Trophoblast cell (in vitro differentiated cells and primary cell): Measurements from ENCODE around the gene TMEM154.
"Not testable (repeated sequence)": the region's sequence is repeated elsewhere in the genome, so short reads cannot be mapped to it uniquely, and the experiment has no call there.

Experiments used
- DNase-seq, 2 donors: peaks; one replicate each; pipeline ENCODE4 v3.0.0-alpha.2; 2016
- H2AFZ ChIP-seq: 2 replicates; pipeline ENCODE4 v1.6.1; 2013; ENCODE audit warnings: low read length, moderate library complexity, mild to moderate bottlenecking; ENCODE audit not compliant: insufficient read depth, poor library complexity
- H2AK5ac ChIP-seq: 2 replicates; pipeline ENCODE4 v1.6.1; 2013; ENCODE audit warnings: mild to moderate bottlenecking, low read length
- H2BK120ac ChIP-seq: 2 replicates; pipeline ENCODE4 v1.6.1; 2013; ENCODE audit warnings: low read length, mild to moderate bottlenecking, moderate library complexity; ENCODE audit not compliant: insufficient read depth, poor library complexity
- H2BK12ac ChIP-seq: 2 replicates; pipeline ENCODE4 v1.6.1; 2013; ENCODE audit warnings: mild to moderate bottlenecking, low read length, moderate library complexity
- H2BK5ac ChIP-seq: 2 replicates; pipeline ENCODE4 v1.6.1; 2013; ENCODE audit warnings: low read length, low read depth, moderate library complexity, mild to moderate bottlenecking; ENCODE audit not compliant: poor library complexity
- H3K14ac ChIP-seq: 2 replicates; pipeline ENCODE4 v1.6.1; 2013; ENCODE audit warnings: mild to moderate bottlenecking, low read length
- H3K18ac ChIP-seq: 2 replicates; pipeline ENCODE4 v1.6.1; 2013; ENCODE audit warnings: mild to moderate bottlenecking, low read length
- H3K23ac ChIP-seq: 2 replicates; pipeline ENCODE4 v1.6.1; 2013; ENCODE audit warnings: low read length
- H3K27ac ChIP-seq: 2 replicates; pipeline ENCODE4 v1.5.1; 2013; ENCODE audit warnings: low read depth, mild to moderate bottlenecking, inconsistent platforms, low read length, moderate library complexity
- H3K27me3 ChIP-seq: 2 replicates; pipeline ENCODE4 v1.6.1; 2013; ENCODE audit warnings: inconsistent platforms, mild to moderate bottlenecking, low read length, moderate library complexity; ENCODE audit not compliant: insufficient read depth
- H3K36me3 ChIP-seq, 2 experiments: 1 replicate in 1 of 2; 2 replicates in 1 of 2; pipeline ENCODE4 v1.6.1; 2013; ENCODE audit warnings: low read length in 2 of 2, mild to moderate bottlenecking in 2 of 2, moderate library complexity in 1 of 2; ENCODE audit not compliant: insufficient read depth in 2 of 2, control insufficient read depth in 1 of 2
- H3K4ac ChIP-seq: 2 replicates; pipeline ENCODE4 v1.6.1; 2013; ENCODE audit warnings: low read depth, mild to moderate bottlenecking, low read length, moderate library complexity
- H3K4me1 ChIP-seq, 2 experiments: 1 replicate in 1 of 2; 2 replicates in 1 of 2; pipeline ENCODE4 v1.6.1; 2013; ENCODE audit warnings: low read length in 2 of 2, mild to moderate bottlenecking in 2 of 2, moderate library complexity in 1 of 2; ENCODE audit not compliant: insufficient read depth in 2 of 2, control insufficient read depth in 1 of 2
- H3K4me2 ChIP-seq: 2 replicates; pipeline ENCODE4 v1.6.1; 2013; ENCODE audit warnings: inconsistent platforms, mild to moderate bottlenecking, low read length, moderate library complexity
- H3K4me3 ChIP-seq: 2 replicates; pipeline ENCODE4 v1.5.1; 2013; ENCODE audit warnings: mild to moderate bottlenecking, low read depth, low read length, inconsistent platforms
- H3K79me1 ChIP-seq: one replicate; pipeline ENCODE4 v1.6.1; 2013; ENCODE audit warnings: low read length
- H3K79me2 ChIP-seq: 2 replicates; pipeline ENCODE4 v1.6.1; 2013; ENCODE audit warnings: low read length, mild to moderate bottlenecking; ENCODE audit not compliant: control insufficient read depth, insufficient read depth, poor library complexity
- H3K9ac ChIP-seq: 2 replicates; pipeline ENCODE4 v1.6.1; 2013; ENCODE audit warnings: mild to moderate bottlenecking, low read length
- H3K9me3 ChIP-seq: 2 replicates; pipeline ENCODE4 v1.6.1; 2013; ENCODE audit warnings: low read depth, mild to moderate bottlenecking, control low read depth, inconsistent platforms, low read length; ENCODE audit not compliant: insufficient read depth
- H4K12ac ChIP-seq: 2 replicates; pipeline ENCODE4 v1.6.1; 2013; ENCODE audit warnings: low read depth, mild to moderate bottlenecking, low read length, moderate library complexity
- H4K8ac ChIP-seq: 2 replicates; pipeline ENCODE4 v1.6.1; 2013; ENCODE audit warnings: low read depth, mild to moderate bottlenecking, low read length, moderate library complexity
- H4K91ac ChIP-seq: one replicate; pipeline ENCODE4 v1.6.1; 2013; ENCODE audit warnings: low read depth, mild to moderate bottlenecking, low read length, moderate library complexity
- WGBS: extraction: QIAGEN DNeasy Blood & Tissue Kit; methylation state at CpG from one replicate; pipeline ENCODE4 v1.1.7; 2013; ENCODE audit warnings: missing lambda C conversion rate; ENCODE audit not compliant: insufficient read length, insufficient coverage; ENCODE audit errors: extremely low coverage; 5-methylcytosine and 5-hydroxymethylcytosine counted together

TMEM154 gene

GRCh38 chr4:152665691-152666395, 14.0 kb downstream of the TMEM154 start:
- Histone ChIP-seq H4K12ac (no peak overlapping the region), H3K4me2 (no peak overlapping the region), H2AFZ (no peak overlapping the region), H2BK12ac (no peak overlapping the region), H3K27ac (no peak overlapping the region), H2AK5ac (no peak overlapping the region), H3K36me3 (peaks cover 0 to 2% of the 10 kb centered on the region in 2 experiments), H2BK120ac (no peak overlapping the region), H3K23ac (no peak overlapping the region), H3K27me3 (no peaks in the 10 kb centered on the region), H3K4me1 (peaks cover 0 to 2% of the 10 kb centered on the region in 2 experiments), H3K9me3 (no peaks in the 10 kb centered on the region), H3K9ac (no peak overlapping the region), H2BK5ac (no peak overlapping the region), H3K79me2 (no peaks in the 10 kb centered on the region), H3K4me3 (no peak overlapping the region), H3K4ac (no peak overlapping the region), H4K8ac (no peak overlapping the region), H3K79me1 (no peaks in the 10 kb centered on the region), H4K91ac (no peak overlapping the region), H3K14ac (no peak overlapping the region), H3K18ac (no peak overlapping the region)
- WGBS, result no CpG with 5 or more reads among the region's 7 CpGs
- no peak for DNase-seq

DNA sequence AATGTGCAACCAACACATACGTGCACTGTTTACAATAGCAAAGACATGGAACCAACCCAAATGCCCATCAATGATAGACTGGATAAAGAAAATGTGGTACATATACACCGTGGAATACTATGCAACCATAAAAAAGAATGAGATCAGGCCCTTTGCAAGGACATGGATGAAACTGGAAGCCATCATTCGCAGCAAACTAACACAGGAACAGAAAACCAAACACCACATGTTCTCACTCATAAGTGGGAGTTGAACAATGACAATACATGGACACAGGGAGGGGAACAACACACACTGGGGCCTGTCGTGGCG, 15.8 kb downstream of the TMEM154 start:
- H2AK5ac ChIP-seq, H3K4me1 ChIP-seq, DNase-seq, H2BK120ac ChIP-seq, H3K9ac ChIP-seq, H2AFZ ChIP-seq, H3K14ac ChIP-seq, H3K4me3 ChIP-seq, H2BK12ac ChIP-seq, H4K91ac ChIP-seq, H2BK5ac ChIP-seq, H4K12ac ChIP-seq, H3K79me1 ChIP-seq, H3K36me3 ChIP-seq, H3K27me3 ChIP-seq, H3K23ac ChIP-seq, H3K9me3 ChIP-seq, H3K79me2 ChIP-seq, H4K8ac ChIP-seq, H3K18ac ChIP-seq, H3K4ac ChIP-seq, H3K27ac ChIP-seq, H3K4me2 ChIP-seq: not testable (repeated sequence)
- WGBS, result no CpG with 5 or more reads among the region's 5 CpGs

GRCh38 chr4:152663203-152664066, 16.4 kb downstream of the TMEM154 start:
- no peak overlapping the region for H2AK5ac ChIP-seq
- WGBS, result no CpG with 5 or more reads among the region's 6 CpGs
- H3K23ac ChIP-seq, result no peak overlapping the region
- no peak overlapping the region for H4K8ac ChIP-seq
- no peak overlapping the region for H3K4me3 ChIP-seq
- H3K79me2 ChIP-seq, result no peaks in the 10 kb centered on the region
- no peaks in the 10 kb centered on the region for H3K27me3 ChIP-seq
- no peak overlapping the region for H3K9ac ChIP-seq
- H3K27ac ChIP-seq, result no peak overlapping the region
- H2BK12ac ChIP-seq, result no peak overlapping the region
- no peak overlapping the region for H4K12ac ChIP-seq
- H3K4me1 ChIP-seq, result peaks cover 0 to 2% of the 10 kb centered on the region in 2 experiments
- H3K36me3 ChIP-seq, result peaks cover 0 to 2% of the 10 kb centered on the region in 2 experiments
- H3K4ac ChIP-seq, result no peak overlapping the region
- peak in 1 of 2 donors; percentile 62 for DNase-seq
- no peak overlapping the region for H4K91ac ChIP-seq
- no peak overlapping the region for H2AFZ ChIP-seq
- no peaks in the 10 kb centered on the region for H3K9me3 ChIP-seq
- no peak overlapping the region for H2BK5ac ChIP-seq
- no peak overlapping the region for H3K14ac ChIP-seq
- no peak overlapping the region for H3K4me2 ChIP-seq
- H3K79me1 ChIP-seq, result no peaks in the 10 kb centered on the region
- H3K18ac ChIP-seq, result no peak overlapping the region
- no peak overlapping the region for H2BK120ac ChIP-seq

DNA sequence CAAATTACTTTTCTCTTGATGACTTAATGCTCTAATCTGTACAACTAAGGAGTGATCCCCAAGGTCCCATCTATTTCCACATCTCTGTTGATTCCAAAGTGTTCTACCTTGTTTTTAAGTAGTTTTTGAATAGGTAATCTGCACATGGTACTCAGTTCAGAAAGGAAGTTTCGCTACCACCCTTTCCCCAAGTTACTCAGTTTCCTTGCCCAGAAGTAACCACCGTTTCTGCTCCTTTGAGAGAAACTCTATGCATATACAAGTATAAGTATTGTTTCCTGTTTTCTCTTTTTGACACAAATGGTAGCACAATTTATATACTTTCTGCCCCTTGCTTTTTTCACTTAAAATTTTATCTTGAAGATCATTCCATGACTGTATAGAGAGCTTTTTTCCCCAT, 18.1 kb downstream of the TMEM154 start:
- Histone ChIP-seq H3K27ac (no peak overlapping the region), H3K4me3 (no peak overlapping the region), H2BK12ac (no peak overlapping the region), H2BK120ac (no peak overlapping the region), H3K23ac (no peak overlapping the region), H3K79me2 (no peaks in the 10 kb centered on the region), H2AK5ac (no peak overlapping the region), H3K4me2 (no peak overlapping the region), H3K27me3 (no peaks in the 10 kb centered on the region), H3K9me3 (no peaks in the 10 kb centered on the region), H3K9ac (no peak overlapping the region), H4K12ac (no peak overlapping the region), H4K8ac (no peak overlapping the region), H3K18ac (no peak overlapping the region), H3K4me1 (no peaks in the 10 kb centered on the region), H3K79me1 (no peaks in the 10 kb centered on the region), H2BK5ac (no peak overlapping the region), H4K91ac (no peak overlapping the region), H3K36me3 (peaks cover 0 to under 1% of the 10 kb centered on the region in 2 experiments), H3K4ac (no peak overlapping the region), H3K14ac (no peak overlapping the region), H2AFZ (no peak overlapping the region)
- no CpG with 5 or more reads among the region's 2 CpGs for WGBS
- DNase-seq, result no peak
